Measurements from ENCODE around the gene H19.

- TF ChIP-seq MAX (IDR thresholded peaks at IDR 0.05), result no peak
- TF ChIP-seq CTCF (IDR thresholded peaks at IDR 0.05; ENCODE audit: low read depth, low read length, missing input control), result no peak
- no peak for TF ChIP-seq GABPA (IDR thresholded peaks at IDR 0.05 in 1 of 2, conservative IDR thresholded peaks at IDR 0.05 in 1 of 2)
- no peak for TF ChIP-seq RAD21 (IDR thresholded peaks at IDR 0.05)
Measured at GRCh38 chr11:1988174-1988573, 9.5 kb downstream of the H19 start.
